PC-3 (cell line): Measurements from ENCODE around the gene PNLDC1.

Experiments
- CTCF ChIP-seq: fragments of 300-600 bp; sonication (generic); conservative IDR thresholded peaks from 2 replicates; pipeline ENCODE4 v1.5.1; 2017; ENCODE audit warnings: antibody characterized with exemption, low read depth, mild to moderate bottlenecking, low read length
- EZH2phosphoT487 ChIP-seq: fragments of 300-600 bp; sonication (generic); IDR thresholded peaks from 2 replicates; pipeline ENCODE4 v1.6.1; 2018; ENCODE audit warnings: mild to moderate bottlenecking, antibody characterized with exemption, low read length, borderline replicate concordance

GRCh38 chr6:159854959-159855358, 54.9 kb downstream of the PNLDC1 start:
- TF ChIP-seq CTCF: no peak
- no peak for TF ChIP-seq EZH2phosphoT487
